ENCODE measurements around the gene PKD1.

PKD1 gene

GRCh38 chr16:2046893-2047329 is 88.8 kb downstream of the PKD1 start:
- Histone ChIP-seq H4K8ac (ENCODE audit: low read length) (no peak overlapping the region), H2BK5ac (ENCODE audit: low read depth, low read length, poor library complexity, severe bottlenecking) (no peak overlapping the region), H3K4me3 (ENCODE audit: insufficient read depth in 1 of 2, low read depth in 1 of 2, low read length in 2 of 2) (peak overlapping the region; percentile 69 to 95), H2BK120ac (ENCODE audit: low read depth, low read length) (no peak overlapping the region), H3K4me1 (ENCODE audit: control insufficient read depth, insufficient read depth, low read depth, low read length) (peaks cover 35% of the 10 kb centered on the region), H3K79me1 (replicated peaks; ENCODE audit: low read length, poor library complexity, severe bottlenecking) (peaks cover 20% of the 10 kb centered on the region), H2BK15ac (ENCODE audit: low read depth, poor library complexity, severe bottlenecking) (no peak overlapping the region), H3K9ac (ENCODE audit: low read length) (peak overlapping the region; percentile 68), H3K9me3 (ENCODE audit: control insufficient read depth, low read length) (no peaks in the 10 kb centered on the region), H4K91ac (ENCODE audit: low read length) (no peak overlapping the region), H3K36me3 (ENCODE audit: control insufficient read depth in 1 of 2, insufficient read depth in 2 of 2, low read depth in 1 of 2, low read length in 2 of 2) (peaks cover 11 to 49% of the 10 kb centered on the region in 2 experiments), H2AFZ (ENCODE audit: low read depth, low read length) (peak overlapping the region; percentile 75), H3K27ac (ENCODE audit: low read length, poor library complexity, severe bottlenecking) (peak overlapping the region; percentile 55), H3K27me3 (ENCODE audit: control insufficient read depth in 1 of 2, insufficient read depth in 1 of 2, low read length in 2 of 2) (no peaks in the 10 kb centered on the region), H3K4ac (ENCODE audit: low read depth in 1 of 2, low read length in 2 of 2) (no peak overlapping the region), H2AK5ac (ENCODE audit: low read length, severe bottlenecking) (no peak overlapping the region), H3K18ac (ENCODE audit: low read depth in 1 of 2, low read length in 2 of 2) (peak overlapping the region in 1 of 2 experiments; percentile 56), H3K14ac (ENCODE audit: low read length in 2 of 2) (peak overlapping the region in 1 of 2 experiments; percentile 49), H3K4me2 (ENCODE audit: low read length, poor library complexity, severe bottlenecking) (peak overlapping the region; percentile 95), H2BK12ac (ENCODE audit: low read length in 2 of 2) (no peak overlapping the region), H3K23ac (ENCODE audit: low read length in 2 of 2) (peak overlapping the region in 1 of 2 experiments; percentile 95)
- no peak for DNase-seq
- whole genome bisulfite sequencing, result 37% methylated on average over 7 of the region's 8 CpGs

GRCh38 chr16:2045965-2046892 is 89.5 kb downstream of the PKD1 start:
- peaks cover 4 to 42% of the 10 kb centered on the region in 2 experiments for H3K36me3 ChIP-seq (ENCODE audit: control insufficient read depth in 1 of 2, insufficient read depth in 2 of 2, low read depth in 1 of 2, low read length in 2 of 2)
- peaks cover 41% of the 10 kb centered on the region for H3K4me1 ChIP-seq (ENCODE audit: control insufficient read depth, insufficient read depth, low read depth, low read length)
- H3K23ac ChIP-seq (ENCODE audit: low read length in 2 of 2), result peak overlapping the region in 1 of 2 experiments; percentile 46
- peak overlapping the region; percentile 34 for H2AFZ ChIP-seq (ENCODE audit: low read depth, low read length)
- peak overlapping the region in 1 of 2 experiments; percentile 56 for H3K18ac ChIP-seq (ENCODE audit: low read depth in 1 of 2, low read length in 2 of 2)
- no peak overlapping the region for H2BK120ac ChIP-seq (ENCODE audit: low read depth, low read length)
- H4K91ac ChIP-seq (ENCODE audit: low read length), result peak overlapping the region; percentile 4
- DNase-seq, result no peak
- H2BK12ac ChIP-seq (ENCODE audit: low read length in 2 of 2), result peak overlapping the region in 1 of 2 experiments; percentile 54
- H3K9me3 ChIP-seq (ENCODE audit: control insufficient read depth, low read length), result no peaks in the 10 kb centered on the region
- no peak overlapping the region for H3K4me3 ChIP-seq (ENCODE audit: insufficient read depth in 1 of 2, low read depth in 1 of 2, low read length in 2 of 2)
- H3K27ac ChIP-seq (ENCODE audit: low read length, poor library complexity, severe bottlenecking), result no peak overlapping the region
- H2BK15ac ChIP-seq (ENCODE audit: low read depth, poor library complexity, severe bottlenecking), result peak overlapping the region; percentile 55
- peak overlapping the region in 1 of 2 experiments; percentile 71 for H3K4ac ChIP-seq (ENCODE audit: low read depth in 1 of 2, low read length in 2 of 2)
- no peak overlapping the region for H3K4me2 ChIP-seq (ENCODE audit: low read length, poor library complexity, severe bottlenecking)
- H2BK5ac ChIP-seq (ENCODE audit: low read depth, low read length, poor library complexity, severe bottlenecking), result no peak overlapping the region
- no peak overlapping the region for H3K9ac ChIP-seq (ENCODE audit: low read length)
- 95% methylated on average over 16 of the region's 21 CpGs for WGBS
- no peak overlapping the region for H3K14ac ChIP-seq (ENCODE audit: low read length in 2 of 2)
- peaks cover 16% of the 10 kb centered on the region for H3K79me1 ChIP-seq (replicated peaks; ENCODE audit: low read length, poor library complexity, severe bottlenecking)
- H4K8ac ChIP-seq (ENCODE audit: low read length), result no peak overlapping the region
- no peaks in the 10 kb centered on the region for H3K27me3 ChIP-seq (ENCODE audit: control insufficient read depth in 1 of 2, insufficient read depth in 1 of 2, low read length in 2 of 2)
- peak overlapping the region; percentile 62 for H2AK5ac ChIP-seq (ENCODE audit: low read length, severe bottlenecking)

DNA sequence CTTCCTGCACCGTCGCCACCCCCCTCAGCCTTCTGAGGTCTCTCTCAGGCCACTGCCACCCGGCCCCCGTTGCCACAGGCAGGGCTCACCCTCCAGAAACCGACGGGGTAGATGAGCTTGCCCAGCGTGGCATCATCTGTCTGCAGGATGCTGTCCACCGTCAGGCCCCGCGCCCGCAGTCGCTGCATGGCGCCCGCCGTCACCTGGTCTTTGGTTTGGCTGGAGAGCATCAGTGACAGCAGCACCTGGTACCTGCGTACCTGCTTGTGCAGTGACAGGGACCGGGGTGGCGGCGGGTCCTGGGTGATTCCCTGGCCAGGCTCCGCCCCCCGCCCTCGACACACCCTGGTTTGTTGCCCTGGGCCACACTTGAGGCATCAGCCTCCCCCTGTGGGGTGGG is 91.2 kb downstream of the PKD1 start:
- no peaks in the 10 kb centered on the region for H3K9me3 ChIP-seq (ENCODE audit: control insufficient read depth, low read length)
- H3K23ac ChIP-seq (ENCODE audit: low read length in 2 of 2), result no peak overlapping the region
- no peaks in the 10 kb centered on the region for H3K27me3 ChIP-seq (ENCODE audit: control insufficient read depth in 1 of 2, insufficient read depth in 1 of 2, low read length in 2 of 2)
- peaks cover 16% of the 10 kb centered on the region for H3K79me1 ChIP-seq (replicated peaks; ENCODE audit: low read length, poor library complexity, severe bottlenecking)
- H3K18ac ChIP-seq (ENCODE audit: low read depth in 1 of 2, low read length in 2 of 2), result no peak overlapping the region
- no peak overlapping the region for H3K27ac ChIP-seq (ENCODE audit: low read length, poor library complexity, severe bottlenecking)
- H3K9ac ChIP-seq (ENCODE audit: low read length), result no peak overlapping the region
- H2BK15ac ChIP-seq (ENCODE audit: low read depth, poor library complexity, severe bottlenecking), result peak overlapping the region; percentile 55
- H3K4me1 ChIP-seq (ENCODE audit: control insufficient read depth, insufficient read depth, low read depth, low read length), result peaks cover 58% of the 10 kb centered on the region
- H2BK5ac ChIP-seq (ENCODE audit: low read depth, low read length, poor library complexity, severe bottlenecking), result no peak overlapping the region
- no peak overlapping the region for H2BK120ac ChIP-seq (ENCODE audit: low read depth, low read length)
- peaks cover 0 to 36% of the 10 kb centered on the region in 2 experiments for H3K36me3 ChIP-seq (ENCODE audit: control insufficient read depth in 1 of 2, insufficient read depth in 2 of 2, low read depth in 1 of 2, low read length in 2 of 2)
- no peak overlapping the region for H4K91ac ChIP-seq (ENCODE audit: low read length)
- no peak overlapping the region for H3K4me2 ChIP-seq (ENCODE audit: low read length, poor library complexity, severe bottlenecking)
- H4K8ac ChIP-seq (ENCODE audit: low read length), result peak overlapping the region; percentile 32
- H3K14ac ChIP-seq (ENCODE audit: low read length in 2 of 2), result no peak overlapping the region
- H2AK5ac ChIP-seq (ENCODE audit: low read length, severe bottlenecking), result no peak overlapping the region
- H2BK12ac ChIP-seq (ENCODE audit: low read length in 2 of 2), result peak overlapping the region in 1 of 2 experiments; percentile 31
- DNase-seq, result no peak
- H3K4ac ChIP-seq (ENCODE audit: low read depth in 1 of 2, low read length in 2 of 2), result no peak overlapping the region
- WGBS, result 95% methylated on average over 19 of the region's 22 CpGs
- no peak overlapping the region for H2AFZ ChIP-seq (ENCODE audit: low read depth, low read length)
- H3K4me3 ChIP-seq (ENCODE audit: insufficient read depth in 1 of 2, low read depth in 1 of 2, low read length in 2 of 2), result no peak overlapping the region

DNA sequence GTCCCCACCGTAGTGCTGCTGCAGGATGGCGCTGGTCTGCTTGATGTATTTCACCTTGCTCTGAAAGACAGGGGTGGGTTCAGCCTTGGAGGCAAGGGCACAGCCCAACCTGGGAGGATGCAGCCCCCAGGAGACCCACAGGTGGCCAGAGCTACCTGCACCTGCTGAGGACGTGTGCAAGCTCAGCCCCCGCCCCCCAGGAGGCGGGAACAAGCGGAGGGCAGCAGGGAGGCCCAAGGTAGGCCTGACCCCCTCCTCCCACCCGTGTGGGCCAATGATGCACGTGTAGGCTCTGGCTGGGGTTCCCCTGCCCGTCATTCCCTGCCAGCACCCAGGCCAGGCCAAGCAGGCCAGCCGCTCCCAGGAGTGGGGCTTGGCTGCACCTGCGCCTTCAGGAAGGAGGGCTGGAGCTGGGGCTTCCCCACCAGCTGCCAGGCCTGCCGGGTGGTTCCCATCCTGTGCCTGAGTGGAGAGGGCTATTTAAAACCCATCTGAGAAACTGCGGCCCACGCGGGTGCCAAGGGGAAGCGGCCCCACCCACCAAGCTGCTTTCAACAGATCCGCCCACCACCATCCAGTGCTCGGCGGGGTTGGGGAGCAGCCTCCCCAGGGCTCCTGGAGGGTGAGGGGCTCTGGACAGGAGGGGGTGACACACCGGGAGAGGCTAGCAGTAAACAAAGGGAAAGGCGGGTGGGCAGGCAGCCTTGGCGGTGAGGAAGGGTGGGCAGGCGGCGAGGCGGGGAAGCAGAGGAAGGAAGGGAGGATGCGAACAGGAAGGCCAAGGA is 91.8 kb downstream of the PKD1 start:
- Histone ChIP-seq H3K79me1 (replicated peaks; ENCODE audit: low read length, poor library complexity, severe bottlenecking) (peaks cover 16% of the 10 kb centered on the region), H2AK5ac (ENCODE audit: low read length, severe bottlenecking) (no peak overlapping the region), H3K4me2 (ENCODE audit: low read length, poor library complexity, severe bottlenecking) (no peak overlapping the region), H2BK5ac (ENCODE audit: low read depth, low read length, poor library complexity, severe bottlenecking) (no peak overlapping the region), H2BK12ac (ENCODE audit: low read length in 2 of 2) (no peak overlapping the region), H3K14ac (ENCODE audit: low read length in 2 of 2) (no peak overlapping the region), H2AFZ (ENCODE audit: low read depth, low read length) (no peak overlapping the region), H3K4me3 (ENCODE audit: insufficient read depth in 1 of 2, low read depth in 1 of 2, low read length in 2 of 2) (no peak overlapping the region), H2BK15ac (ENCODE audit: low read depth, poor library complexity, severe bottlenecking) (no peak overlapping the region), H4K91ac (ENCODE audit: low read length) (no peak overlapping the region), H2BK120ac (ENCODE audit: low read depth, low read length) (no peak overlapping the region), H3K18ac (ENCODE audit: low read depth in 1 of 2, low read length in 2 of 2) (no peak overlapping the region), H3K36me3 (ENCODE audit: control insufficient read depth in 1 of 2, insufficient read depth in 2 of 2, low read depth in 1 of 2, low read length in 2 of 2) (peaks cover 0 to 37% of the 10 kb centered on the region in 2 experiments), H3K4ac (ENCODE audit: low read depth in 1 of 2, low read length in 2 of 2) (no peak overlapping the region), H3K9me3 (ENCODE audit: control insufficient read depth, low read length) (no peaks in the 10 kb centered on the region), H4K8ac (ENCODE audit: low read length) (no peak overlapping the region), H3K27ac (ENCODE audit: low read length, poor library complexity, severe bottlenecking) (no peak overlapping the region), H3K9ac (ENCODE audit: low read length) (no peak overlapping the region), H3K27me3 (ENCODE audit: control insufficient read depth in 1 of 2, insufficient read depth in 1 of 2, low read length in 2 of 2) (no peaks in the 10 kb centered on the region), H3K23ac (ENCODE audit: low read length in 2 of 2) (no peak overlapping the region), H3K4me1 (ENCODE audit: control insufficient read depth, insufficient read depth, low read depth, low read length) (peaks cover 65% of the 10 kb centered on the region)
- DNase-seq, result no peak
- 95% methylated on average over 22 of the region's 26 CpGs for WGBS

Measured in mesenchymal stem cell (in vitro differentiated cells and primary cell).